Measurements from ENCODE around the gene PHC3.

Gene PHC3

GRCh38 chr3:170163956-170164645 is 17.4 kb downstream of the PHC3 start:
- H3K4me3 ChIP-seq (replicated peaks in 1 of 2; ENCODE audit: low read depth in 2 of 2, low read length in 2 of 2) = no peak overlapping the region
- TF ChIP-seq CTCF (IDR thresholded peaks at IDR 0.05; ENCODE audit: low read depth, low read length) = no peak
- no peak for DNase-seq (ENCODE audit: low read depth in 2 of 2)

- TF ChIP-seq CTCF (IDR thresholded peaks at IDR 0.05; ENCODE audit: low read depth, low read length) = no peak
- H3K4me3 ChIP-seq (replicated peaks in 1 of 2; ENCODE audit: low read depth in 2 of 2, low read length in 2 of 2) = no peak overlapping the region
- no peak for DNase-seq (ENCODE audit: low read depth in 2 of 2)
These were observed 18.9 kb downstream of the PHC3 start for GRCh38 chr3:170162630-170163029.

- TF ChIP-seq CTCF (IDR thresholded peaks at IDR 0.05; ENCODE audit: low read depth, low read length) = no peak
- DNase-seq (ENCODE audit: low read depth in 2 of 2) = no peak
- H3K4me3 ChIP-seq (replicated peaks in 1 of 2; ENCODE audit: low read depth in 2 of 2, low read length in 2 of 2) = no peak overlapping the region
These were observed 19.5 kb downstream of the PHC3 start for GRCh38 chr3:170162052-170162451.

GRCh38 chr3:170159933-170160332 is 21.6 kb downstream of the PHC3 start:
- no peak for DNase-seq (ENCODE audit: low read depth in 2 of 2)
- no peak overlapping the region for H3K4me3 ChIP-seq (replicated peaks in 1 of 2; ENCODE audit: low read depth in 2 of 2, low read length in 2 of 2)
- no peak for TF ChIP-seq CTCF (IDR thresholded peaks at IDR 0.05; ENCODE audit: low read depth, low read length)

GRCh38 chr3:170159459-170159858 is 22.1 kb downstream of the PHC3 start:
- no peak for DNase-seq (ENCODE audit: low read depth in 2 of 2)
- no peak for TF ChIP-seq CTCF (IDR thresholded peaks at IDR 0.05; ENCODE audit: low read depth, low read length)
- no peak overlapping the region for H3K4me3 ChIP-seq (replicated peaks in 1 of 2; ENCODE audit: low read depth in 2 of 2, low read length in 2 of 2)

GRCh38 chr3:170155604-170156003 is 25.9 kb downstream of the PHC3 start:
- DNase-seq (ENCODE audit: low read depth in 2 of 2) = no peak

More at GRCh38 chr3:170155604-170156003, 25.9 kb downstream of the PHC3 start:
- no peak overlapping the region for H3K4me3 ChIP-seq (replicated peaks in 1 of 2; ENCODE audit: low read depth in 2 of 2, low read length in 2 of 2)
- TF ChIP-seq CTCF (IDR thresholded peaks at IDR 0.05; ENCODE audit: low read depth, low read length) = no peak

Measured in cardiac fibroblast (primary cell).